HG03457 (cell line): ENCODE data around the gene USP48.
A peak's percentile ranks its signal among the peaks of the same experiment; 100 is the strongest.
"Not testable (repeated sequence)": the region's sequence is repeated elsewhere in the genome, so short reads cannot be mapped to it uniquely, and the experiment has no call there.

ENCODE experiments used
- ATAC-seq: cut with Tn5 transposase; IDR thresholded peaks from one replicate; pipeline ENCODE4 v1.9.1; 2021; ENCODE audit warnings: moderate number of reproducible peaks; ENCODE audit not compliant: unreplicated experiment

USP48 gene, protein sequence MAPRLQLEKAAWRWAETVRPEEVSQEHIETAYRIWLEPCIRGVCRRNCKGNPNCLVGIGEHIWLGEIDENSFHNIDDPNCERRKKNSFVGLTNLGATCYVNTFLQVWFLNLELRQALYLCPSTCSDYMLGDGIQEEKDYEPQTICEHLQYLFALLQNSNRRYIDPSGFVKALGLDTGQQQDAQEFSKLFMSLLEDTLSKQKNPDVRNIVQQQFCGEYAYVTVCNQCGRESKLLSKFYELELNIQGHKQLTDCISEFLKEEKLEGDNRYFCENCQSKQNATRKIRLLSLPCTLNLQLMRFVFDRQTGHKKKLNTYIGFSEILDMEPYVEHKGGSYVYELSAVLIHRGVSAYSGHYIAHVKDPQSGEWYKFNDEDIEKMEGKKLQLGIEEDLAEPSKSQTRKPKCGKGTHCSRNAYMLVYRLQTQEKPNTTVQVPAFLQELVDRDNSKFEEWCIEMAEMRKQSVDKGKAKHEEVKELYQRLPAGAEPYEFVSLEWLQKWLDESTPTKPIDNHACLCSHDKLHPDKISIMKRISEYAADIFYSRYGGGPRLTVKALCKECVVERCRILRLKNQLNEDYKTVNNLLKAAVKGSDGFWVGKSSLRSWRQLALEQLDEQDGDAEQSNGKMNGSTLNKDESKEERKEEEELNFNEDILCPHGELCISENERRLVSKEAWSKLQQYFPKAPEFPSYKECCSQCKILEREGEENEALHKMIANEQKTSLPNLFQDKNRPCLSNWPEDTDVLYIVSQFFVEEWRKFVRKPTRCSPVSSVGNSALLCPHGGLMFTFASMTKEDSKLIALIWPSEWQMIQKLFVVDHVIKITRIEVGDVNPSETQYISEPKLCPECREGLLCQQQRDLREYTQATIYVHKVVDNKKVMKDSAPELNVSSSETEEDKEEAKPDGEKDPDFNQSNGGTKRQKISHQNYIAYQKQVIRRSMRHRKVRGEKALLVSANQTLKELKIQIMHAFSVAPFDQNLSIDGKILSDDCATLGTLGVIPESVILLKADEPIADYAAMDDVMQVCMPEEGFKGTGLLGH

GRCh38 chr1:21782868-21783678 lies at the start of gene USP48:
USP48 (minus strand) TSS chr1:21783149; CDS start chr1:21782957, 192 bp downstream.
- peak; percentile 48 for ATAC-seq

- ATAC-seq, result no peak
These were observed 48.6 kb upstream of the USP48 start for GRCh38 chr1:21831454-21831970.

GRCh38 chr1:21830792-21831453 lies 48.0 kb upstream of the USP48 start:
- no peak for ATAC-seq

DNA sequence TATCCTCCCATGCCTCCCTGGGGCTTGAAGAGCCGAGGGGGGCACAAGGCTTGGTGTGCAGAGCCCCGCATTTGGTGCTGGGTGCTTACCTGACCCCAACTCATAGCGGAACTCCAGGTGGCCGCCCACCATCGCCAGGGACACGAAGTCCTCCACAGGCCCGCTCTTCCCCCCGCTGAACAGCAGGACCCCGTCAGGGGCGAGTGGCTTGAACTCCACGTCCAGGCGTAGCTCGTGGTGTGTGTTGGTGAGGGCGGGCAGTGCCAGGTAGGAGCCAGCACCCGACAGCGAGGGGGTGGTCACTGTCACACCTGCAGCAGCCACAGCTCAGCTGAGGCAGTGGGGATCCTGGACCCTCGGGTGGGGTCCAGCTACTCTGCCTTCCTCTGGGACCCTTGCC lies 46.3 kb upstream of the USP48 start:
- no peak for ATAC-seq

GRCh38 chr1:21828506-21829210 lies 45.7 kb upstream of the USP48 start:
- no peak for ATAC-seq

DNA sequence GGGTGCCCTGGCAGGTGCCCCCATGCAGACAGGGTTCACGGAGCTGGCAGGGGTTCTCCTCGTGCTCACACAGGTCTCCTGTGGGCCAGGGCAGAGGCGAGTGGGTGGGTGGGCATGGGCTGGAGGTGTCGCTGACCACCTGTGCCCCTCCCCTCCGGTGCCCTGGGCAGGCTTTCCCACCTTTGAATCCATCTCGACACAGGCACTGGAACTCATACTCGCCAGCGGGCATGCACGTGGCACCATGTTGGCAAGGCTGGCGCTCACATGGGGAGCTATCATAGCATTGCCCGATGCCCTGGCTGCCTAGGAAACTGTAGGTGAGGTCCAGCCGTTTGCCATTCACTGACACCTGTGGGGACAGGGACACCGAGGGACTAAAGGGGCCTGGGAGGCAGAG lies 45.1 kb upstream of the USP48 start:
- no peak for ATAC-seq

GRCh38 chr1:21827141-21827679 lies 44.3 kb upstream of the USP48 start:
- no peak for ATAC-seq

DNA sequence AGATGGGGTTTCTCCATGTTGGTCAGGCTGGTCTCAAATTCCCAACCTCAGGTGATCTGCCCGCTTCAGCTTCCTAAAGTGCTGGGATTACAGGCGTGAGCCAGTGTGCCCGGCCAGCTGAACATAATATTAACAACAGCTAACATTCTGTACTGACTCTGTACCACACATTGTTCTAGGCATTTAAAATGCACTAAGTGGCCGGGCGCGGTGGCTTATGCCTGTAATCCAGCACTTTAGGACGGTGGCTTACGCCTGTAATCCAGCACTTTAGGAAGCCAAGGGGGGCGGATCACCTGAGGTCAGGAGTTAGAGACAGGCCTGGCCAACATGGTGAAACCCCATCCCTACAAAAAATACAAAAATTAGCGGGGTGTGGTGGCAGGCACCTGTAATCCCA lies 43.7 kb upstream of the USP48 start:
- ATAC-seq, result not testable (repeated sequence)

DNA sequence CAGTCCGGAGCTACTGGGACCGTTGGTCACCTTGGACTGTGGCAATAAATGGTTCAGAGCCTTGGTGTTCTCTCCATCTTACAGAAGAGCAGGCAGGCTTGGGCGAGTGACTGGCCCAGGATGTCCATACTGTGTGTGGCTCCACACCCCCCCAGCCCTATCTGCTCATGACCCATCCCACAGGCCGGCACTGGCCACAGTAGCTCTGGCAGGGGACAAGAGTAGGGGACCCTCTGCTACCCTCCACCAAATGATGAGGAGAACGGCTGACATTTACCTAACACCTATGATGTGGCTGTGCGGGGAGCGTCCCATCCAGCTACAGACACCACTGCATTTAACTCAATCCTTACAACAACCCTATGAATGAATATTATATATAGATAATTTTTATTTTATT lies 42.4 kb upstream of the USP48 start:
- ATAC-seq, result no peak

- no peak for ATAC-seq
These were observed 42.0 kb upstream of the USP48 start for GRCh38 chr1:21824926-21825325.

- ATAC-seq, result no peak
These were observed 41.2 kb upstream of the USP48 start for GRCh38 chr1:21823980-21824702.

DNA sequence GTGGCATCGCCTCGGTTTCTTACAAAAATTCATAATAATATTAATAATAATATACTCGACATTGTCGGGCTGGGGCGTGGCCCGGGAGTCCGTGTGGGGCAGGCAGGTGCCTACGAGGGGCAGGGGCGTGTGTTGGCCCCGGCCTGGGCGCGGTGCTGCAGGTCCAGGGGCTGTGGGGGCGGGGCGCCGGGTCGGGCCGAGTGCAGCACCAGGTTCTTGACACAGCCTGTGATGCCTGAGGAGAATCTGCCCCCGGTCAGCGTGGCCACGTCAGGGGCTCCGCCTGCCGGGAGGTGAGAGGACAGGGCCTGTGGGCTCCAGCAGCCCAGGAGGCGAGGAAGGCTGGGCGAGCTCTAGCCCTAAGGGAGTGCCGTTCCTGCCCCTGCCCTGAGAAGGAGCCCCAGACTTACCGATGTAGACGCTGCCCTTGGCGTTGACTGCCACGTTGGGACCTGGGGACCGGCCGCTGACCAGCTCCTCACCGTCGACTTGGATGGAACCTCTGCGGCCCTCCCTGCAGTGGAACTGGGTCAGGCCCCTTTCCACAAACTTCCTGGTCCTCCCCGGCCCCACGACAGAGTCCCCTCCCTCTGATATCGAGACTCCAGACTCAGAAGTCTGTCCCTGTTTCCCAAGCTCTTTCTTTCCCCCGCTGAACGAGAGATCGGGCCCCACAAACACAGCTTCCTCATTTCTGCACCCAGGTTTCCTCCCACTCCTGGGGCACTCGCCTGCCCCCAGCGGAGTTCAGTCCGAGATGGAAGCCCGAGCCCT lies 40.4 kb upstream of the USP48 start:
- no peak for ATAC-seq

DNA sequence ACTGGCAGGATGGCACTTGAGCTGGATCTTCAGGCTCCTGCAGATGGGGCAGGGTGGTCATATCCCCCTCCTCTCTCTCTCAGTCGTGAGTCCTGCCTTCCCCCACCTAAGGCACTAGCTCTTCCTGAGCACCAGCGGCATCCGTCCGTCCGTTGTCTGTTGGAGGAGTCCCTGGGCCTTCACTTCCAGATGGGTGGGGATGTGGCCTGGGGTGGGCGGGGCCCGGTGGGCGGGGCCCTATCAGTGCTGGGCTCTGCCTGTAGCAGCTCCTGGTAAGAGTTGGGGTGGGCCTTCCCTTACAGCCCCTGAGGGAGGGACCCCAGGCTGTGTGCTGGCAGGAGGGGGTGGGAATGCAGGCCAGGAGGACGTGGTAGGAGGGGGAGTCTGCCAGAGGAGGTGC lies 39.4 kb upstream of the USP48 start:
- ATAC-seq, result no peak

GRCh38 chr1:21821385-21822019 lies 38.6 kb upstream of the USP48 start:
- ATAC-seq, result no peak

DNA sequence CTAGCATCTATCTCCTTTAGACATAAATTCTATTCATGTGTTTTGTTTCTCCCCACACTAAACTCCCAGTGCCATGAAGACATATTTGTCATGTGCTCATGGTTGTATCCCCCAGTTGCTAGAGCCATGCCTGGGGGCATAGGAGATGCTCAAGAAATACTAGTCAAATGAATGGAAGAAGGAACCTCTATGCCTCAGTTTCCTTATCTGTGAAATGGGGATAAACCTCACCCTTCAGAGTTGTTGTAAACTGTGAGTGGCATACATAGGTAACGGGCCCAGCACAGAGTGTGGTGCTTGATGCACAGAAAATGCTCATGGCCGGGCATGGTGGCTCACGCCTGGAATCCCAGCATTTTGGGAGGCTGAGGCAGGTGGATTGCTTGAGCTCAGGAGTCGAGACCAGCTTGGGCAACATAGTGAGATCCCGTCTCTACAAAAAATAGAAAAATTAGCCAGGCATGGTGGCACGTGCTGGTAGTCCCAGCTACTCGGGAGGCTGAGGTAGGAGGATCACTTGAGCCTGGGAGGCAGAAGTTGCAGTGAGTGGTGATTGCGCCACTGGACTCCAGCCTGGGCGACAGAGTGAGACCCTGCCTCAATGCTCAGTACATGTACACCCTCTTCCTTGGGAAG lies 37.8 kb upstream of the USP48 start:
- ATAC-seq, result no peak

DNA sequence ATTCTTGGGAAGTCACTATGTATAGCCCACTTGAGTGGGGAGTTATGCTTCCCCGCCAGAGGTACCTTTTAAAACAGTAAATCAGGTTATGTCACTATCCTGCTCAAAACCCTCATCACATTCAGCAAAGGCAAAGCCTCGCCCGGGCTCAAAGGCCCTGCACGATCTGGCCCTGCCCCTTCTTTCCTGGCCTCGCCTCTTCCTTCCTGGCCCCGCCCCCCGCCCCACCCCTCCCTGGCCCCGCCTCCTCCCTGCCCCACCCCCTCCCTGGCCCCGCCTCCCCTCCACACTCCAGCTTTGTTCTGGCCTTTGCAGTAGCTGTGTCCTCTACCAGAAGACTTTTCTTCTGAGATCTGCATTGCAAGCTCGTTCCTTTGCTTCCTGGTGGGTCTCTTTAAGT lies 35.7 kb upstream of the USP48 start:
- no peak for ATAC-seq
